ENCODE data around the gene DMRTB1.

- TF ChIP-seq ZNF292 (tag by site-specific recombination; IDR thresholded peaks at IDR 0.05; ENCODE audit: borderline replicate concordance, low read depth) (no peak), SP2 (tag by site-specific recombination; IDR thresholded peaks at IDR 0.05) (no peak), CTCF (tag by site-specific recombination; IDR thresholded peaks at IDR 0.05) (no peak), ZNF624 (tag by site-specific recombination; IDR thresholded peaks at IDR 0.05) (no peak), ZNF10 (tag by site-specific recombination; IDR thresholded peaks at IDR 0.05) (no peak)
Measured at GRCh38 chr1:53516181-53516580, 57.0 kb downstream of the DMRTB1 start.
